GM21723 (cell line): ENCODE data around the gene LARGE2.
A peak's percentile ranks its signal among the peaks of the same experiment; 100 is the strongest.

ENCODE experiments used
- ATAC-seq: cut with Tn5 transposase; IDR thresholded peaks from one replicate; pipeline ENCODE4 v1.9.1; 2021; ENCODE audit warnings: mild to moderate bottlenecking, moderate library complexity; ENCODE audit not compliant: unreplicated experiment

Gene LARGE2

DNA sequence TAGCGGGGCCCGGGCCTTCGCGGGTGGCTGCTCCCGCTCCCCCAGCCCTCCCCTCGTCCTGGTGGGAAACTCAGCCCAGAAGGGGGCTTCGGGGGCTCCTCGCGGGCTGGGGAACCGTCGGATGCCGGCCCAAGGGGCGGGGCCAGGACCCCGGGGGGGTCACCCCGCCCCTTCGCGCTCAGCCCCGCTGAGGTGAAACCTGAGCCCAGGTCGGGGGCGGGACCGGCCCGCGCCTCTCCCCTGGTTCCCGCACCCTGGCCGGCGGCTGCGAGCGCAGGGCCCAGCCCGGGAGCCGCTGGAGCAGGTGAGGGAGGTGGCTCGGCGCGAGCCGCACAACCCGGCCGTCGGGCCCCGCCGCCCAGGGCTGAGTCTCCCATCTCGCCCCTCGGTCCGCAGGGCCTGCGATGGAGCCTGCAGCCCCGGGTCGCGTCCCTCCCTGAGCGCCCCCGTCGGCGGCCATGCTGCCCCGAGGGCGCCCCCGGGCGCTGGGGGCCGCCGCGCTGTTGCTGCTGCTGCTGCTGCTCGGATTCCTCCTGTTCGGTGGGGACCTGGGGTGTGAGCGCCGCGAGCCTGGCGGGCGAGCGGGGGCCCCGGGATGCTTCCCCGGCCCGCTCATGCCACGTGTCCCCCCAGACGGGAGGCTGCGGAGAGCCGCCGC, at the start of gene LARGE2:
Gene LARGE2 (plus strand): TSS at position 232 of the 658 bp plus-strand sequence. CDS start 227 bp downstream, at position 459.
- no peak for ATAC-seq

- ATAC-seq = no peak
These were observed 46.1 kb upstream of the LARGE2 start for GRCh38 chr11:45876401-45876800.

- no peak for ATAC-seq
These were observed 45.2 kb upstream of the LARGE2 start for GRCh38 chr11:45877221-45877620.

DNA sequence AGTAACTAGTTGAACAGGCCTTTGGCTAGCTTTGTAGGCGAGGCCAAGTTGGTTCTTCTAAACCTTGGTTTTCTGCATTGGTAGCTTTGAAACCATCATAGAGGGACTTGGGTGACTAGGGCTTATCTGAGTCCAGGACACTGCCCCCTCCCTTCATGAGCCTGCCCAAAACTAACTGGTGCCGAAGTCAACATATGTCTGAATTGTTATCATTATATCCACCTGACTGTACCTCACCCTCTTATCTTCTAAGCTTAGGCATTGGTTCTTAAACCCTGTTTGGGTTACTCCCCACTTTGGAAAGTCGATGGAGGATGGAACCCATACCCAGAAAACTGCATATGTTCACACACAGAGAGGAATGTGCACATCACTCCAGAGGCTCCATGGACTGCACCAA, 44.6 kb upstream of the LARGE2 start:
- ATAC-seq = no peak

- no peak for ATAC-seq
These were observed 42.4 kb upstream of the LARGE2 start for GRCh38 chr11:45879803-45880686.

DNA sequence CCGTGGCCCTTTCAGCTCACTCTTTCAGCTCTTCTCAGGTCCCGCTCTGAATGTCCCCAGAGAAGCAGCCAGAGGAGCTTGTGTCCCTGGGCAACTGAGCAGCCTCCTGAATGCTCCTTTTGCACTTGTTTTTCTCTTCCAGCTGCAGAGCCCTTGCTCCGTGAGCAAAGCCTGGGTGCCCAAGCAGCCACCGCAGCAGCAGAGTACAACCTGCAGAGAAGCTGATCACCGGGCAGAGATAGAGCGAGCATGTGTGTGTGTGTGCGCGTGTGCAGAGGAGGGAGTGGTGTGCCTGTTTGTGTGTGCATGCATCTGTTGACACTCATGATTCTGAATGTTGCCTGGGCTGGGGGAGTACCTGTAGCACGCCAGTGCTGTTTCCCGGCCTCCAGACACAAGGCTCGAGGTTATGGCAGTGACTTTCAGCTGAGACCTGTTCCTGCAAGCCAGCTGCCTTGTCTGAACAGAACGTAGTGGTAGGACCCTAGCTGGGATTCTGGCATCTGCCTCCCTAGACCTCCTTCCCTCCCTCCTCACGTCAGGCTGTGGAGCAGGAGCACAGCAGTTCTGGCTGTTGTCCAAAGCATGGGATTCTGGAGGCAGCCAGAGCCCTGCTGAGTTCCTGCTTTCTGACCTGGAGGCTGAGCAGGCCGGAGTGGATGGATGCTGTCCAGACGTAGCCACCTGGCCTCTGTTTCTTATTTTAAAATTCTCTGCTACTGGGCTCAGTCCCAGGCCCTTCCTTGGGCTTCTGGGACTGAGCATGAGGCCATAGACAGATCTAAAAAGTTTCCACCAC, 41.5 kb upstream of the LARGE2 start:
- no peak for ATAC-seq

DNA sequence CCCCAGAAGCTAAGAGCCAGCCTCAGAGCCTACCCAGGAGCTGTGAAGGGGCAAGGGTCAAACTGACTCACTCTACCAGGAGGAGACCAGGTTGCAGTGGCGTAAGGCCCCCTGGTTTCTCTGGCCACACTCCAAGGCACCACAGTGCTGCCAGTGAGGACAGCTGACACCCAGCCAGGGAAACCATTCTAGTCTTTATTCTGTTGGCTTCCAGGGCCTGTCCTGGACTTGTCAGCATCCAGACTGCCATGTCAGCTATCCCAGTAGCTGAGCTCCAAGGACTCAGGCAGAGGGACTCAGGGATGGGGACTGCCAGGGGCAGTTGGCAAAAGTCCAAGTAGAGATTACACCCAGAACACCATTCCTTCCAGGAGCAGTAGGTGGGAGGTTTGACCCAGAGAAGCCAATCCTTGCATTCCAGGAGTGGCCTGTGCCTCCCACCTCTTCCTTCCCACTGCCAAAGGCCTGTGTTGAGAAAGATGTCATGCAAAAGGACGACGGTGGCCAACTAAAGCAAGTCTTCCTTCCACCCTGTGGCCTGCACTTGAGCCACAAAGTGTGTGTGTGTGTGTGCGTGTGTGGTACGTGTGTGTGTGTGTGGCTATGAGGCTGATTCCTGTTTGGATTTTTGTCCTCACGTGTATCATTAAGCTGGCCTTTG, 40.6 kb upstream of the LARGE2 start:
- no peak for ATAC-seq

DNA sequence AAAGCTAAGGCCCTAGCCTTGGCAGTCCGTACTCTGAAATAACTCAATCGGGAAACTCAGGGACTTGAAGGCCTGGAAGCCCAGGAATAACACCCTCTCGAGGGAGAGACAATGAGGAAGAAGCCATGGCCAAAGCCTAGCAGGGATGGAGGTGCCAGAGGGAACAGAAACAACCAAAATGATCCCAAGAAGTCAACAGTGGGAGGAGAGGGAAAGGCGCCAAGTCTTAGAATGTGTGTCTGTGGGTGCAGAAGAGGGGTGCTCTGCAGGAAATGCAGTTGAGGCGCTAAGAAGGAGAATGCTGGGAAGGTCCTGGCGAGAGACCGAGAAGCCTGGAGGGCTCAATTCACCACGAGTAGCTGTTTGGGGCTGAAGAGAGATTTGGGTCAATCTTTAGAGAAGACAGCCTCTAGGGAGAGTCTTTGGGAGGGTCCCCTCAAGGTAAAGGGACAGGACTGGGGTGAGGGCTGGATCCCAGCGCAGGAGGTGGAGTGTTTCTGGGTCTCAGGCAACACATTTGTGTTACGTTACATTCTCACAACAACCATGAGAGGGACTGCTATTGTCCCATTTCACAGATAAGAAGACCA, 37.8 kb upstream of the LARGE2 start:
- ATAC-seq = no peak

DNA sequence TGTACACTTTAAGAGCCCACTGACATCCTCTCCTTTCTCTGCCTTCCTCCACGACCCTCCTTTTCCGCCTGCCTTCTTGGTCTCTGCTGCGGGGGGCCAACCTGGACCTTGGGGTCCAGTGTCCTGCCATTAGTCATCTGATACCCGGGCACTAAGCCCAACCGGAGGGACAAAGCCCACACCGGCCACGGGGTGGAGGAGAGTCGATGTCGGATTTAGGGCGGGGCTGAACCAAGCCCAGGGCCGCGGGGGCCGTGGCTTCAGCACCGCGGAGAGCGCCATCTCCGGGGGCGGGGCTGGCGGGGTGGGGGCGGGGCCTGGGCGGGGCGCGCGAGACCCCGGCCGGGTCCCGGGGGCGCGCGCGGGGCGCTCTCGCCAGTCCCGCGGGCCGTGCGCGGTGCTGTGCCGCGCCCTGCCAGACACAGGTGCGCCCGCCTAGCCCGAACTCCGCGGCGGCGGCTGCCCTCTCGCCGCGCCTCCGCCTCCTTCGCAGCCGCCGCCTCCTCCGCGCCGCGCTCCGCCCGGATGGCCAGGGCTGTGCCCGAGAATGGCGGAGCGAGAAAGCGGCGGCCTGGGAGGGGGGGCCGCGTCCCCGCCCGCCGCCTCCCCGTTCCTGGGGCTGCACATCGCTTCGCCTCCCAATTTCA, 37.1 kb upstream of the LARGE2 start, which contains the start of gene MAPK8IP1:
Gene MAPK8IP1 (plus strand): TSS at position 378 of the 647 bp plus-strand sequence. CDS start 170 bp downstream, at position 548.
- peak; percentile 73 for ATAC-seq

- ATAC-seq = no peak
These were observed 36.3 kb upstream of the LARGE2 start for GRCh38 chr11:45885921-45886721.

DNA sequence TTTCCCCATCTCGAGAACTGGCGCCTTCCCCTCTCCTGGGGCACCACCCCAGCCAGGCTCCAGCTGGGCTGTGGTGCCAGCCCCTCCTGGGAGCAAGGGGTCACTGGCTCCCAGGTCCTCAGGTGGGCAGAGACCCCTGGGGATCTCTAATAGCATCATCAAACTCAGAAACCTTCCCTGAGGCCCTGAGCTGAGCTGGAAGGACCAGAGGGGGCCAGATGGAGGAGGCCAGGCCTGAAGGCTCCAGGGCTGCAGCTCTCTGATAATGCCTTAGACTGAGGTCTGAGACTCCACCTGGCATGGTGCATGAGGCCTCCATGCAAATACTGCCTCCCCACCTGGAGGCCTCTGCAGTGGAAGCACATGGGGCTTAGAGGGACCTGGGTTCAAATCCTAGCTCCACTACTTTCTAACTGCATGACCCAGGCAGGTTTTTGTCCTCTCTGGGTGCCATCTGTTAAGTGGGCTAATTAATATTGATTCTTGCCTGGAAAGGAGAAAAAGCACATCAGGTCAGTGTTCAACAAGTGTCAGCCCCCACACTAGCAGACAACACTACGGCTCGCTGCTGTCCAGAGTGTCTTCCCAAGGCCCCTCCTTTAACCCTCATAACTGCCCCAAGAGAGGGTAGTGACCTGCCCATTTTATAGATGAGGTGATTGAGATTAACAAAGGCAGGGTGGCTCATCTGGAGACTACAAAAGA, 35.5 kb upstream of the LARGE2 start:
- ATAC-seq = no peak

GRCh38 chr11:45887587-45887986, 34.9 kb upstream of the LARGE2 start:
- no peak for ATAC-seq

GRCh38 chr11:45889555-45889954, 32.9 kb upstream of the LARGE2 start:
- no peak for ATAC-seq

GRCh38 chr11:45889966-45890365, 32.5 kb upstream of the LARGE2 start:
- ATAC-seq = no peak

GRCh38 chr11:45890886-45891550, 31.4 kb upstream of the LARGE2 start:
- no peak for ATAC-seq

DNA sequence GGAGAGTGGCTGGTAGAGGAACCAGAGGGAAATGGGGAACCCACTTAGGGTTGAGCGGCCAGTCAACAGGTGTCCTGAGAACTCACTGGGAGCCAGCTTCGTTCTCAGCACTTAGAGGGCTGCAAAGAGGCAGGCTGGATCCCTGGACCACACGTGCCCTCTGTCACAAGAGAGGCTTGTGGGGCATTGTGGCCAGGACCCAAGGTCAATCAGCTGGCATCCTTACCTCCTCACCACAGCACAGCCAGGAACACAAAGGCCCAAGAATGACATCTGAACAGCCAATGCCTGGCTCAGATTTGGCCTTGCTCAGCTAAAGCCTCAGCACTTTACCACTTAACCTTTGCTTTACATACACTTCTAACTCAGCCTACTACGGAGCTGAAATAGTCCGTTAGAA, 29.6 kb upstream of the LARGE2 start:
- no peak for ATAC-seq

DNA sequence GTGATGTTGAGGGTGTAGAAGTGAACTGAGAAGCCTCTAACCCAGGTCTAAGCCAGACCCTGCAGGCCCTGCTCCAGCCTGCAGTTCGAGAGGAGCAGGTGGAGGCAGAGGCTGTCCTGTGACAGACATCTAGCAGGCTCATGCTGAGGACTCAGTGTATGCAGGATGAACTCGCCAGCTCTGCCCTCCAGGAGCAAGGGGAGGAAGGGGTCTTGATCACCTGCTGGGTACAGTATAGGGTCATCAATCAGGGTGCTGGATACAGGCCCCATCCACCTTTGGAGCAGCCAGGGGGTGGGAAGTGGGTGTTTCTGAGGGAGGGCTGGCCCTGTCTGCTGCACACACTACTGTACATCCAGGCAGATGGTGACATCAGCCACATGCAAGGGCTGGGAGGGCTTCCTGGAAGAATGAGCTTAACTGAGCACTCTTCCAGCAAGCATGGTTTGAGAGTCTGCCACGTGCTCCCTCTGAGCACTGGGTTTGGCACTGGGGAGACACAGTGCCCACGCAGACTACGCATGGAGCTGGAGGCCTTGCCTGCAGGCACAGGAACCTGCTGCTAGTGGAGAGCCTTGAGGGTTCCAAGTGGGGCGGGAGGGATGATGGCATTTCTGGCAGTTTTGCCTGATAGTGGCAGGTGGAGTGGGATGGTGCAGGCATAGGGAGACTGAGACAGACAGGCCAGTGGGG, 27.8 kb upstream of the LARGE2 start:
- ATAC-seq = no peak
